ENCODE measurements around the gene FAM229A.

- TF ChIP-seq, protein P1, sequence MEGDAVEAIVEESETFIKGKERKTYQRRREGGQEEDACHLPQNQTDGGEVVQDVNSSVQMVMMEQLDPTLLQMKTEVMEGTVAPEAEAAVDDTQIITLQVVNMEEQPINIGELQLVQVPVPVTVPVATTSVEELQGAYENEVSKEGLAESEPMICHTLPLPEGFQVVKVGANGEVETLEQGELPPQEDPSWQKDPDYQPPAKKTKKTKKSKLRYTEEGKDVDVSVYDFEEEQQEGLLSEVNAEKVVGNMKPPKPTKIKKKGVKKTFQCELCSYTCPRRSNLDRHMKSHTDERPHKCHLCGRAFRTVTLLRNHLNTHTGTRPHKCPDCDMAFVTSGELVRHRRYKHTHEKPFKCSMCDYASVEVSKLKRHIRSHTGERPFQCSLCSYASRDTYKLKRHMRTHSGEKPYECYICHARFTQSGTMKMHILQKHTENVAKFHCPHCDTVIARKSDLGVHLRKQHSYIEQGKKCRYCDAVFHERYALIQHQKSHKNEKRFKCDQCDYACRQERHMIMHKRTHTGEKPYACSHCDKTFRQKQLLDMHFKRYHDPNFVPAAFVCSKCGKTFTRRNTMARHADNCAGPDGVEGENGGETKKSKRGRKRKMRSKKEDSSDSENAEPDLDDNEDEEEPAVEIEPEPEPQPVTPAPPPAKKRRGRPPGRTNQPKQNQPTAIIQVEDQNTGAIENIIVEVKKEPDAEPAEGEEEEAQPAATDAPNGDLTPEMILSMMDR (IDR thresholded peaks at IDR 0.05; ENCODE audit: low read depth, low read length): no peak
- TF ChIP-seq POLR2A (IDR thresholded peaks at IDR 0.05; ENCODE audit: extremely low read depth, insufficient read length): no peak
Measured at GRCh38 chr1:32341186-32341757, 21.0 kb downstream of the FAM229A start.

Data from NB4 (cell line).